Esophagus muscularis mucosa (tissue), 4 donors: ENCODE measurements around the gene GRK4. TPM values are rescaled to one million over a fixed set of nuclear protein-coding genes. Genes with fewer than 3 reads are reported as not detected.
"Not testable (repeated sequence)": the region's sequence is repeated elsewhere in the genome, so short reads cannot be mapped to it uniquely, and the experiment has no call there.

ENCODE experiments used
- DNase-seq: peaks from one replicate; pipeline ENCODE4 v3.0.0-alpha.2; 2017; ENCODE audit errors: extremely low spot score
- H3K27ac ChIP-seq, 4 donors: fragments of 200-600 bp; sonication (generic); replicated peaks in 1 of 4; 1 replicate in 3 of 4; 2 replicates in 1 of 4; pipeline ENCODE4 v1.5.1; 2016 to 2019; ENCODE audit warnings: mild to moderate bottlenecking in 1 of 4
- H3K27me3 ChIP-seq, 4 donors: fragments of 200-600 bp; sonication (generic); one replicate each; pipeline versions ENCODE4 v1.5.1 to v1.6.0; 2016 to 2019
- H3K36me3 ChIP-seq, 4 donors: fragments of 200-600 bp; sonication (generic); one replicate each; pipeline ENCODE4 v1.5.1; 2016 to 2019
- H3K4me1 ChIP-seq, 4 donors: fragments of 200-600 bp; sonication (generic); one replicate each; pipeline ENCODE4 v1.5.1; 2016 to 2019
- H3K4me3 ChIP-seq, 4 donors: fragments of 200-600 bp; sonication (generic); 1 replicate in 2 of 4; 2 replicates in 2 of 4; pipeline ENCODE4 v1.5.1; 2016 to 2019; ENCODE audit warnings: mild to moderate bottlenecking in 4 of 4, moderate library complexity in 1 of 4
- H3K9me3 ChIP-seq, 4 donors: fragments of 200-600 bp; sonication (generic); 1 replicate in 3 of 4; 2 replicates in 1 of 4; pipeline ENCODE4 v1.5.1; 2016 to 2019
- CTCF ChIP-seq, 3 experiments: fragments of 200-600 bp in 2 of 3; fragments of 450-650 bp in 1 of 3; sonication (generic) in 2 of 3; IDR thresholded peaks; one replicate each; pipeline ENCODE4 v1.5.1; 2017 to 2019; ENCODE audit warnings: antibody characterized with exemption in 3 of 3, mild to moderate bottlenecking in 2 of 3, moderate library complexity in 1 of 3
- EP300 ChIP-seq: sonication (generic); formaldehyde crosslinking; IDR thresholded peaks from one replicate; pipeline ENCODE4 v1.6.1; 2017; ENCODE audit warnings: antibody characterized with exemption
- POLR2A ChIP-seq: fragments of 450-650 bp; IDR thresholded peaks from one replicate; pipeline ENCODE4 v1.6.1; 2017; ENCODE audit warnings: antibody characterized with exemption, moderate library complexity, mild to moderate bottlenecking, low read depth
- POLR2AphosphoS5 ChIP-seq, 2 donors: sonication (generic); formaldehyde crosslinking; IDR thresholded peaks; one replicate each; pipeline ENCODE4 v1.6.1; 2017; ENCODE audit warnings: antibody characterized with exemption in 2 of 2
- WGBS: methylation state at CpG from one replicate; pipeline ENCODE4 v1.1.5; 2018; 5-methylcytosine and 5-hydroxymethylcytosine counted together
- intact Hi-C: fragments of 100-400 bp; cut with DNase I; formaldehyde crosslinking; loops from one replicate; pipeline ENCODE4 v1.15.1; 2023
- total RNA-seq, 4 donors: library from RNA; depleted of rRNA; stranded (reverse); fragments of >200 nt; gene quantifications; one replicate each; pipeline versions ENCODE4 v1.1.0 to v1.2.1, GENCODE V29; 2016

The GRK4 gene
- 1 to 10 TPM; 4.8 to 8.0 (median 6.4) TPM for total RNA-seq

GRCh38 chr4:2963175-2963965 is at the start of gene GRK4, which contains the start of gene NOP14:
GRK4 (plus strand) TSS chr4:2963571; CDS start chr4:2964071, 500 bp downstream.
NOP14 (minus strand) TSS chr4:2963406; CDS start chr4:2963319, 87 bp downstream.
- H3K27me3 ChIP-seq, result no peaks in the 10 kb centered on the region
- H3K9me3 ChIP-seq, result no peaks in the 10 kb centered on the region
- DNase-seq, result peak; percentile 98
- H3K4me1 ChIP-seq, result peaks cover 25 to 49% (median 43%) of the 10 kb centered on the region in 4 donors
- WGBS, result 1% methylated on average over 28 of the region's 105 CpGs
- intact Hi-C loops, result loop anchor here (10.0 kb wide), 2 partner anchors 199 to 549 kb away; partner anchors contain the start of genes CFAP99 and ZFYVE28
- TF ChIP-seq POLR2A (peak; percentile 18), CTCF (IDR thresholded peaks at IDR 0.05) (peak; percentile 39 to 57 (median 42)), POLR2AphosphoS5 (IDR thresholded peaks at IDR 0.05) (peak; percentile 80 to 95), EP300 (no peak)
- H3K4me3 ChIP-seq, result peak within 1 kb of the TSS; percentile 81 to 99 (median 98)
- H3K27ac ChIP-seq, result peak within 1 kb of the TSS; percentile 84 to 90 (median 90)
- peaks cover 0 to 7% (median 0%) of the 10 kb centered on the region in 4 donors for H3K36me3 ChIP-seq

GRCh38 chr4:2914256-2915126 is 48.9 kb upstream of the GRK4 start:
- DNase-seq, result no peak
- peaks cover 64 to 95% (median 79%) of the 10 kb centered on the region in 4 donors for H3K36me3 ChIP-seq

GRCh38 chr4:2915789-2916188 is 47.6 kb upstream of the GRK4 start:
- 70% methylated on average over 2 of the region's 9 CpGs for WGBS
- H3K36me3 ChIP-seq, result peaks cover 52 to 93% (median 66%) of the 10 kb centered on the region in 4 donors
- DNase-seq, result no peak
- no peak for TF ChIP-seq CTCF (IDR thresholded peaks at IDR 0.05)
- TF ChIP-seq POLR2AphosphoS5 (IDR thresholded peaks at IDR 0.05), result no peak
- TF ChIP-seq EP300, result no peak
- TF ChIP-seq POLR2A, result no peak
- intact Hi-C loops, result no loop called here
- no peaks in the 10 kb centered on the region for H3K4me1 ChIP-seq
- H3K27me3 ChIP-seq, result no peaks in the 10 kb centered on the region
- H3K27ac ChIP-seq, result no peak overlapping the region
- H3K9me3 ChIP-seq, result no peaks in the 10 kb centered on the region
- no peak overlapping the region for H3K4me3 ChIP-seq

More at GRCh38 chr4:2914256-2915126, 48.9 kb upstream of the GRK4 start:
- 76% methylated on average over 9 of the region's 16 CpGs for WGBS
- H3K27me3 ChIP-seq, result no peaks in the 10 kb centered on the region
- intact Hi-C loops, result no loop called here
- H3K27ac ChIP-seq, result no peak overlapping the region
- TF ChIP-seq EP300 (no peak), CTCF (IDR thresholded peaks at IDR 0.05) (no peak)
- no peaks in the 10 kb centered on the region for H3K4me1 ChIP-seq
- no peak overlapping the region for H3K4me3 ChIP-seq
- no peaks in the 10 kb centered on the region for H3K9me3 ChIP-seq

GRCh38 chr4:2916696-2917095 is 46.7 kb upstream of the GRK4 start:
- H3K4me3 ChIP-seq, H3K27ac ChIP-seq, DNase-seq, H3K9me3 ChIP-seq, H3K27me3 ChIP-seq, intact Hi-C loops, H3K4me1 ChIP-seq: not testable (repeated sequence)
- H3K36me3 ChIP-seq, result peaks cover 47 to 86% (median 57%) of the 10 kb centered on the region in 4 donors
- 98% methylated on average over 2 of the region's 2 CpGs for WGBS

GRCh38 chr4:2918300-2918699 is 45.1 kb upstream of the GRK4 start:
- H3K27me3 ChIP-seq, intact Hi-C loops, H3K9me3 ChIP-seq, H3K4me3 ChIP-seq, H3K27ac ChIP-seq, DNase-seq: not testable (repeated sequence)
- 87% methylated on average over 2 of the region's 2 CpGs for WGBS
- H3K36me3 ChIP-seq, result peaks cover 36 to 86% (median 56%) of the 10 kb centered on the region in 4 donors
- peaks cover 0 to 12% (median 3%) of the 10 kb centered on the region in 4 donors for H3K4me1 ChIP-seq

- H3K27me3 ChIP-seq, H3K27ac ChIP-seq, H3K9me3 ChIP-seq, H3K4me3 ChIP-seq, DNase-seq, intact Hi-C loops: not testable (repeated sequence)
- Histone ChIP-seq H3K4me1 (peaks cover 0 to 14% (median 4%) of the 10 kb centered on the region in 4 donors), H3K36me3 (peaks cover 40 to 86% (median 57%) of the 10 kb centered on the region in 4 donors)
- 98% methylated on average over 8 of the region's 8 CpGs for WGBS
Measured at GRCh38 chr4:2918714-2919113, 44.7 kb upstream of the GRK4 start.

GRCh38 chr4:2922453-2923101 is 40.8 kb upstream of the GRK4 start:
- 54% methylated on average over 6 of the region's 7 CpGs for WGBS
- peaks cover 0 to 14% (median 4%) of the 10 kb centered on the region in 4 donors for H3K4me1 ChIP-seq
- DNase-seq, H3K27me3 ChIP-seq, intact Hi-C loops, H3K27ac ChIP-seq, H3K9me3 ChIP-seq, H3K4me3 ChIP-seq: not testable (repeated sequence)
- H3K36me3 ChIP-seq, result peaks cover 24 to 88% (median 58%) of the 10 kb centered on the region in 4 donors
